DND-41 (cell line): ENCODE measurements around the gene OGDHL.

Experiments
- ATAC-seq: fragments of 200-7000 bp; cut with Tn5 transposase; 3 replicates; pipeline ENCODE4 v1.9.1; 2021; ENCODE audit warnings: low read depth; ENCODE audit not compliant: insufficient read depth
- DNase-seq: peaks from one replicate; pipeline ENCODE4 v3.0.0-alpha.2; 2020
- H2AFZ ChIP-seq: 2 replicates; pipeline ENCODE4 v1.6.0; 2012; ENCODE audit warnings: low read depth, low read length
- H3K27ac ChIP-seq: 2 replicates; pipeline ENCODE4 v1.5.1; 2012; ENCODE audit warnings: low read length, inconsistent platforms
- H3K27me3 ChIP-seq: fragments of 200-600 bp; sonication (generic); 2 replicates; pipeline ENCODE4 v1.6.0; 2012; ENCODE audit warnings: low read length, mild to moderate bottlenecking, inconsistent platforms; ENCODE audit not compliant: insufficient read depth, poor library complexity
- H3K36me3 ChIP-seq: 2 replicates; pipeline ENCODE4 v1.5.1; 2012; ENCODE audit warnings: low read length, inconsistent platforms; ENCODE audit not compliant: insufficient read depth
- H3K4me1 ChIP-seq: 2 replicates; pipeline ENCODE4 v1.5.1; 2012; ENCODE audit warnings: mild to moderate bottlenecking, low read length; ENCODE audit not compliant: insufficient read depth
- H3K4me2 ChIP-seq: 2 replicates; pipeline ENCODE4 v1.6.0; 2012; ENCODE audit warnings: mild to moderate bottlenecking, moderate library complexity, low read length, inconsistent platforms; ENCODE audit not compliant: insufficient read depth
- H3K4me3 ChIP-seq, 2 experiments: fragments of 200-600 bp in 1 of 2; shearing (Covaris generic) in 1 of 2; 2 replicates each; pipeline ENCODE4 v1.5.1; 2012 to 2016; ENCODE audit warnings: inconsistent platforms in 2 of 2, low read length in 2 of 2, mild to moderate bottlenecking in 2 of 2, low read depth in 1 of 2, moderate library complexity in 1 of 2
- H3K79me2 ChIP-seq: 2 replicates; pipeline ENCODE4 v1.6.0; 2012; ENCODE audit warnings: low read length, inconsistent platforms; ENCODE audit not compliant: insufficient read depth
- H3K9ac ChIP-seq: 2 replicates; pipeline ENCODE4 v1.6.0; 2012; ENCODE audit warnings: low read depth, mild to moderate bottlenecking, inconsistent platforms, low read length, moderate library complexity
- H3K9me3 ChIP-seq: 2 replicates; pipeline ENCODE4 v1.5.1; 2012; ENCODE audit warnings: low read length, moderate library complexity, mild to moderate bottlenecking, inconsistent platforms; ENCODE audit not compliant: insufficient read depth, severe bottlenecking
- H4K20me1 ChIP-seq: 2 replicates; pipeline ENCODE4 v1.6.0; 2012; ENCODE audit warnings: low read length; ENCODE audit not compliant: insufficient read depth
- CTCF ChIP-seq: IDR thresholded peaks from 2 replicates; pipeline ENCODE4 v1.5.1; 2012; ENCODE audit warnings: borderline replicate concordance, low read length, moderate library complexity, mild to moderate bottlenecking; ENCODE audit not compliant: poor library complexity, severe bottlenecking; ENCODE audit errors: extremely low read depth
- EZH2 ChIP-seq: IDR thresholded peaks from 3 replicates; pipeline ENCODE4 v1.6.1; 2012; ENCODE audit warnings: borderline replicate concordance, low read depth, mild to moderate bottlenecking, moderate library complexity, low read length, inconsistent platforms; ENCODE audit not compliant: severe bottlenecking

The OGDHL gene

GRCh38 chr10:49737474-49738201 lies 24.5 kb downstream of the OGDHL start:
- no peak overlapping the region for H3K4me3 ChIP-seq
- DNase-seq: no peak
- H3K27me3 ChIP-seq: no peaks in the 10 kb centered on the region
- no peak overlapping the region for H3K27ac ChIP-seq
- H3K79me2 ChIP-seq: no peaks in the 10 kb centered on the region
- H3K9ac ChIP-seq: no peak overlapping the region
- no peaks in the 10 kb centered on the region for H3K36me3 ChIP-seq
- TF ChIP-seq CTCF: no peak
- TF ChIP-seq EZH2: no peak
- H3K4me1 ChIP-seq: no peaks in the 10 kb centered on the region
- no peak overlapping the region for H3K4me2 ChIP-seq
- no peaks in the 10 kb centered on the region for H3K9me3 ChIP-seq
- no peaks in the 10 kb centered on the region; the same call in none of the 2 replicates for H4K20me1 ChIP-seq
- no peak overlapping the region for H2AFZ ChIP-seq
- ATAC-seq: no peak

- no peak overlapping the region for H3K27ac ChIP-seq
- H3K36me3 ChIP-seq: no peaks in the 10 kb centered on the region
- H3K27me3 ChIP-seq: no peaks in the 10 kb centered on the region
- H4K20me1 ChIP-seq: no peaks in the 10 kb centered on the region; the same call in 1 of the 2 replicates
- no peak overlapping the region for H3K4me2 ChIP-seq
- no peak overlapping the region for H3K9ac ChIP-seq
- no peak overlapping the region for H3K4me3 ChIP-seq
- no peak for ATAC-seq
- H3K9me3 ChIP-seq: no peaks in the 10 kb centered on the region
- H3K4me1 ChIP-seq: no peaks in the 10 kb centered on the region
- no peaks in the 10 kb centered on the region for H3K79me2 ChIP-seq
- no peak for TF ChIP-seq CTCF
- no peak for TF ChIP-seq EZH2
- no peak overlapping the region for H2AFZ ChIP-seq
- DNase-seq: no peak
These were observed 25.5 kb downstream of the OGDHL start for GRCh38 chr10:49736564-49737113.

GRCh38 chr10:49735848-49736563 lies 26.1 kb downstream of the OGDHL start:
- H3K4me2 ChIP-seq: no peak overlapping the region
- no peak overlapping the region for H2AFZ ChIP-seq
- no peak overlapping the region for H3K4me3 ChIP-seq
- no peak for TF ChIP-seq EZH2
- no peak overlapping the region for H3K9ac ChIP-seq
- H3K27ac ChIP-seq: no peak overlapping the region
- DNase-seq (no peak), ATAC-seq (no peak)
- no peaks in the 10 kb centered on the region; the same call in 1 of the 2 replicates for H4K20me1 ChIP-seq
- no peaks in the 10 kb centered on the region for H3K9me3 ChIP-seq
- no peaks in the 10 kb centered on the region for H3K36me3 ChIP-seq
- no peaks in the 10 kb centered on the region for H3K27me3 ChIP-seq
- H3K79me2 ChIP-seq: no peaks in the 10 kb centered on the region
- H3K4me1 ChIP-seq: no peaks in the 10 kb centered on the region

GRCh38 chr10:49735161-49735560 lies 27.0 kb downstream of the OGDHL start:
- H3K27ac ChIP-seq: no peak overlapping the region
- DNase-seq: no peak
- no peaks in the 10 kb centered on the region for H3K27me3 ChIP-seq
- no peaks in the 10 kb centered on the region for H3K36me3 ChIP-seq
- no peak overlapping the region for H3K4me3 ChIP-seq
- ATAC-seq: no peak
- H3K9me3 ChIP-seq: no peaks in the 10 kb centered on the region
- no peak overlapping the region for H2AFZ ChIP-seq
- TF ChIP-seq CTCF (no peak), EZH2 (no peak)
- H4K20me1 ChIP-seq: no peaks in the 10 kb centered on the region; the same call in 1 of the 2 replicates
- H3K4me2 ChIP-seq: no peak overlapping the region
- H3K9ac ChIP-seq: no peak overlapping the region
- no peaks in the 10 kb centered on the region for H3K79me2 ChIP-seq
- H3K4me1 ChIP-seq: no peaks in the 10 kb centered on the region
